GM21576 (cell line): Measurements from ENCODE around the gene KMT2D.

Experiments
- ATAC-seq: cut with Tn5 transposase; IDR thresholded peaks from one replicate; pipeline ENCODE4 v1.9.1; 2021; ENCODE audit warnings: mild to moderate bottlenecking, moderate library complexity; ENCODE audit not compliant: unreplicated experiment

Gene KMT2D, protein sequence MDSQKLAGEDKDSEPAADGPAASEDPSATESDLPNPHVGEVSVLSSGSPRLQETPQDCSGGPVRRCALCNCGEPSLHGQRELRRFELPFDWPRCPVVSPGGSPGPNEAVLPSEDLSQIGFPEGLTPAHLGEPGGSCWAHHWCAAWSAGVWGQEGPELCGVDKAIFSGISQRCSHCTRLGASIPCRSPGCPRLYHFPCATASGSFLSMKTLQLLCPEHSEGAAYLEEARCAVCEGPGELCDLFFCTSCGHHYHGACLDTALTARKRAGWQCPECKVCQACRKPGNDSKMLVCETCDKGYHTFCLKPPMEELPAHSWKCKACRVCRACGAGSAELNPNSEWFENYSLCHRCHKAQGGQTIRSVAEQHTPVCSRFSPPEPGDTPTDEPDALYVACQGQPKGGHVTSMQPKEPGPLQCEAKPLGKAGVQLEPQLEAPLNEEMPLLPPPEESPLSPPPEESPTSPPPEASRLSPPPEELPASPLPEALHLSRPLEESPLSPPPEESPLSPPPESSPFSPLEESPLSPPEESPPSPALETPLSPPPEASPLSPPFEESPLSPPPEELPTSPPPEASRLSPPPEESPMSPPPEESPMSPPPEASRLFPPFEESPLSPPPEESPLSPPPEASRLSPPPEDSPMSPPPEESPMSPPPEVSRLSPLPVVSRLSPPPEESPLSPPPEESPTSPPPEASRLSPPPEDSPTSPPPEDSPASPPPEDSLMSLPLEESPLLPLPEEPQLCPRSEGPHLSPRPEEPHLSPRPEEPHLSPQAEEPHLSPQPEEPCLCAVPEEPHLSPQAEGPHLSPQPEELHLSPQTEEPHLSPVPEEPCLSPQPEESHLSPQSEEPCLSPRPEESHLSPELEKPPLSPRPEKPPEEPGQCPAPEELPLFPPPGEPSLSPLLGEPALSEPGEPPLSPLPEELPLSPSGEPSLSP (N-terminal part only)

DNA sequence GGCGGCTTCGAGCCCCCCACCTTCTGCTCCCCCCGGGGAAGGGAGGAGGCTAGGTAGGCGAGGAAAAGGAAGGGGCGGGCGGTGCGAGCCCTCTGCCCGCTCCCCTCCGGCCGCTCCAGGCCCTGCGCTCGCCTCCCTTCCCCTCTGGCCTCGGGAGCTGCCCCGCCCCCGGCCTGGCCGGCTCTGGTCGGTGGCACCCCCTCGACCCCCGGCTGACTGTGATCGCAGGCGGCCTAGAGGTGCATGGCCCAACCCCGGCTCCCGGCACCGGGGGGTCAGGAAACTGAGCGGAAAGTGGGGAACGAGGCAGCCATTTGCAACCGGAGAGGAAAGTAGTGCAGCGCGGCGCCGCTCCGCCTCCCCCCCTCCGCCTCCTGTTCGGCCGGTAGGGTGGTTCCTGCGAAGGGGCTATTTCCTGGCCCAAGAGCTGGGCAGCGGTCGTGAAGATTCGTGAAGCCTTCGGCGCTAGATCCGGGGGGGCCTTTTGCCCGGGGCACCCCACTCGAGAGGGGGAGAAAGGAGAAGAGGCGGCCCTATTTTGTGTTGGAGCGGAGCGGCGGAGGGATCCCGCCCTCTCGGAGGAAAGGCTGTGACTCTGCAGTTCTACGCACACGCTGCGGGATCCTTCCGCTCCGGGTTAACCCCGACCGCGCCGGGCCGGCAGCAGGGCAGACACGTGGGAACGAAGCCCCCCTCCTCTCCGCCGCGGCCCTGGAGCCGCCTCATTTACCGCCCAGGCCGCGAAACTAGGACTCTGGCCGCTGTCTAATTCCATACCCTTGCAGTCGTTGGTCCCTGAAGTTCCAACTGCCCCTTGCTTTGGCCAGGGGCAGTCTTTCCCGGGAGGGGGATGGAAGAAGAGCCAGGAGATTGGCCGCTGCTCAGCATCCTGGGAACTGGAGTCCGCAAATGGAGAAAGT, at the start of gene KMT2D:
Gene KMT2D, minus strand, starts transcription at position 558 of the 920 bp plus-strand sequence. CDS start 5,470 bp downstream, outside the sequence.
- no peak for ATAC-seq

DNA sequence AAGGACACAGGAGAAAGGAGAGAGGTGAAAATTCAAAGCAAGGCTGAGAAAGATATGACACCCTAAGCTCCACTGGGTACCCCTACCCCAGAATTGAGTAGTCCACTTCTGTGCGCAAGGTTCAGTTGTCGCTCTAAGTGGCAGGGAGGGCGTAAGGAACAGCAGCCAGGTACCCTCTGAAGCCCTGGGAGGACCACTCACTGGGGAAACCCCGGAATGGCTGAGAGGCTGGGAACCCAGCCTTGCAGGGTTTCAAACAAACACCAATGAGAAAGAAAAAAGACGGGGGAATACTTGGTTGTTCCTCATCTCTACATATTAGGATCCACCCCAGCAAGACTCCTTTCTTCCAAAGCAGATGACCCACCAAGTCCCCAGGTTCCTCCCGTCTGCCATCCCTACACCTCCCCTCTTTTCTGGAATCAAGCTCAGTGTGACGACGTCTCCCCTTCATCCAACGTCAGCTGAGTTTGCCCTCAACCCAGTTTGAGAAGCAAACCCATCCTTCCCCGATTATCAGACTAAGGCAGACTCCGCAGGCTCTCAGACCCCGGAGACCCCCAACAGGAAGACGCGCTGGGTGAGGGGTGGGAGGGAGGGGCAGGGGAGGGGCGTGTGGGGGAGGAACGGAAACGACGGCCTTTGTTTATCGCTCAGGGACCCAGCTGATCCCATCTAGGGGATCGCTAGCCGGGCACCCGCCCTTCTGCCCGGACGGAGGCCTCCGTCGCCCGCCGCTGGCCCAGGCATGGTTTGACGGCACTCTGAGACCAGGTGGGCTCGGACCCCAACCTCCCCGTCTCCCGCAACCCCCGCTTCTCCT, 49.3 kb upstream of the KMT2D start:
- ATAC-seq: no peak

DNA sequence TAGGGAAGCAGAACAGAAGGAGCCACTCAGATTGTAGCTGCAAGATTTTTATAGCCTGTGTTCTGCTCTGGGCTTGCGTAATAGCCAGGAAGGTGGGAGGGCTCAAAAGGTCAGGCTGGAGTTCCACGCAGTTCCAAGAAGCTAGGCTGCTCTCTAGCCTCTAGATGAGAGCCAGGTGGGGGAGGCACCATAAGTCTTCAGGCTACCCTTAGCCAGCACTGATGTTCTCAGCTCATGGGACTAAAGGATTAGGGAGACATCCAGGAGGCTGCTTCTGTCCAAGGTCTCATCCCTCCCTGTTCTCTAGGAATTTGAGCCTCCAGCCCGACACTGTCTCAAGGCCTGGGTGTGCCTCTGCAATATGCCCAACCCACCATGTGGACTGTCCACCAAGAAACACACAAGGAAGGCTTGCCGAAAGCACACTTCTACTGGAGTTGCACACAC, 48.4 kb upstream of the KMT2D start:
- no peak for ATAC-seq

DNA sequence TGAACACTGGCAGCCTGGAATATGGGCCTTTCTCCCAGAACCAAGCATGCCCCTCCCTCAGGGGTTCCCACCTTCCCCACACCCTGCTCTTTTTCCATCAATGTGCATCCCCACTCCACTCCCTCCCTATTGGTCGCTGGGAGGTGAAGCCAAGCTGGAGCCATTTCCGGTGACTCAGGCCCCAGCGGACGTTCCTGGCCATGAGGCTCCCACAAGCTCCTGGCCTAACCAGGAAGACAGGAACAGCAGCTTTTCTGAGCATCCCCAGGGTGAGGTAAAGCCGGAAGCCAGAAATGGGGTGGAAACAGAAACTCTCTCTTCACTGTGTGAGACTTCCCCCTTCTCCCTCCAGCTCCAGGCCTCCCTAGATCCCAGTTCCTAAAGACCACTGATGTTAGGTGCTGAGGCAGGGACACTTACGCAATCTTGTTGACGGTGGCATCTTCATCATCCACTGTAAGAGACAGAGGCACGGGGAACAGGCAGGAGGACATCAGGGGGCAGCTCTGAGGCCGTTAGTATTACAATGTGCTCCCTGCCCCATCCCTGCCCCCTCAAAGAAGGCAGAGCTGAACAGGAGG, 45.0 kb upstream of the KMT2D start:
- ATAC-seq: no peak

DNA sequence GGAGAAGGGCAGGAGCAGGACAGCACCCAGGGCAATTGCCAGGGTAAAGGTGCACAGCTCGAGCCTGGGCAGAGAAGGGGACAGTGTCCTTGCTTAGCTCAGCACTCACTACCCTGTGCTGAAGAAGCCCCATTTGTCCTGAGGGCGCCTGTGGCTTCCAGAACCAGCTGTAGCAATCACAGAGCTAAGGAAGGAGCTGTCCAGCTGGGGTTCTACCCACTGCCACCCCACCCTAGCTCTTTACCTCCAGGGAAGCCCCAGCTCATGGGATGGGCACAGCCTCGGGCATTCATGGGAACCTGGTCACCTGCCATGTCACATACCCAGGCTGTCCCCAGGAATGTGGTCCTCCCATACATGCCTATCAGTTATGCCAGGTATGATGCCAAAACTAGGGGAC, 44.2 kb upstream of the KMT2D start:
- ATAC-seq: no peak

DNA sequence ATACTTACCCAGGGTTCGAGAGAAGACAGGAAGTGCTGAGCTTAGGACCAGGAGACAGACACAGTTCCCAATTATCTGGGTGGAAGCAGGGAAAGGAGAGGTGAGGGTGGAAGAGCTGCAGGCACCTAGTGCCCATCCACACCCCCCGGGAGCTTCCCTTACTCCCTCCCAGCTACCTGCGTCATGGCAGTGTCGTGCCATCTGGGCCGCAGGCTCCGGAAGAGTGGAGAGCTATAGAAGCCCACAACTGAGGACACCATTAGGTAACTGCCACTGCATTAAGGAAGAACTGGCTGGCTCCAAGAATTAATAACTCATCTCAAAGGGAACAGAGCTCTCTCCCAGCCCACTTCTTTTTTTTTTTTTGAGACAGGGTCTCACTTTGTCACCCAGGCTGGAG, 39.8 kb upstream of the KMT2D start:
- ATAC-seq: no peak

DNA sequence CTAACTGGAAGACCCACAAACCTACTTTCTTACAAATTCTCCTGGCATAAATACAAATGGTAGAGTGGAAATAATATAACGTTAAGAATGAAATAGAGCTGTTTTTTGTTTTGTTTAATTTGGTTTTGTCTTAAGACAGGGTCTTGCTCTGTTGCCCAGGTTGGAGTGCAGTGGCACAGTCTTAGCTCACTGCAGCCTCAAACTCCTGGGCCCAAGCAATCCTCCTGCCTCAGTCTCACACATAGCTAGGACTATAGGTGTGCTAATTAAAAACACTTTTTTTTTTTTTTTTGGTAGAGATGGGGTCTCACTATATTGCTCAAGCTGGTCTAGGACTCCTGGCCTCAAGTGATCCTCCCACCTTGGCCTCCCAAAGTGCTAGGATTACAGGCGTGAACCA, 38.1 kb upstream of the KMT2D start:
- no peak for ATAC-seq

DNA sequence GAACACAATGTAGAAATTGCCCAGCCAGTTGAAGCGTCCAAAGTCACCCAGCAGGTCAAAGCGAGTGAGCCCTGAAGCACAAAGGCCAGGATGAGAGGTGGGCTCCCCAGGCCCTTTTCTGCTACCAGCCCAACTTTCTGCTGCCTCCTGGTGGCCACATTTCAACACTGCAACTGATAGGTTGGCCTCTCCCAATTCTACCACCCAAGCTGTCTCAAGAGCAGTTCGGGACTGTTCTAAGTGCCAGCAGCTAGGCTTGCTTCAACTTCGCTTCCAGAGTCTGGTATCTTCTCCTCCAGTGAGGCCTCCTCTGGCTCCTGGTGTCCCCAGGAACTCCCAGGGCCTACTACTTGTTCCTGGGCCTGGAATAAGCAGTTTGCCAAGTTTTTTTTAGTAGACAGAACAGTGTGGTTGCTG, 37.4 kb upstream of the KMT2D start:
- ATAC-seq: no peak

DNA sequence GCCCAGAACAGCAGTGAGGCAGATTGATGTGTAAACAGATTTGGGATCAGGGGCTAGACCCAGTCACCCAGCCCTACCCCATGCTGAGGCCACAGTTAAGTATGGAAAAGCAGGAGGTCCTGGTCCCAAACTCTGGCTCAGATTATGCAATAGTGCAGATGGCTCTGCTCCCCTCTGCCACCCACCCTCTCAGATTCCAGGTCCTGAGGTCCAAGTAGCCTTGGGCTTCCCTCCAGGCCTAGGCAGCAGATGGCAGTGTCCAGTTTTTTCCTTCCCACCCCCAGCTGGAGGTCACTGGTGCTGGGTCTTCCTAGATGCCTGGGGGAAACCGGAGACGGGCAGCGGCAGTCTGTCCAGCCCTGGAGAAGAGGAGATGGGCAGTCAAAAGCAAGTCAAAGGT, 36.8 kb upstream of the KMT2D start:
- no peak for ATAC-seq

DNA sequence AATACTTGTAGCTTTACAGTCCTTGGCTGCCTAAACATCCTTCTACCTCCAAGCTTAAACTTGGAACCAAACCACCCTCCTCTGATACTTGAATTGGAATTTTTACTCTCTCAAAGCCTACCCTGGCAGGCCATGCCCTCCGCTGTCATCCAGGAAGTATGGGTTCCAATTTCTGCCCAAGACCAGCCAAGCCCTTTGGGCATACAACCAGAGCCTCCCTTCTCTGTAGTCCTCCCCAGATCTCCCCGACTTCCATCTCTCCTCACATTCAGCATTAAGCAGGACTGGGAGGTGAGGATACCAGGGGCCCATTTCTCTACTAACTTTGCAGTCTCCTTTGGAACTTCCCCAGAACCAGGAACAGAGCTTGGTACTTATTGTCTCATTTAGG, 34.4 kb upstream of the KMT2D start:
- no peak for ATAC-seq

DNA sequence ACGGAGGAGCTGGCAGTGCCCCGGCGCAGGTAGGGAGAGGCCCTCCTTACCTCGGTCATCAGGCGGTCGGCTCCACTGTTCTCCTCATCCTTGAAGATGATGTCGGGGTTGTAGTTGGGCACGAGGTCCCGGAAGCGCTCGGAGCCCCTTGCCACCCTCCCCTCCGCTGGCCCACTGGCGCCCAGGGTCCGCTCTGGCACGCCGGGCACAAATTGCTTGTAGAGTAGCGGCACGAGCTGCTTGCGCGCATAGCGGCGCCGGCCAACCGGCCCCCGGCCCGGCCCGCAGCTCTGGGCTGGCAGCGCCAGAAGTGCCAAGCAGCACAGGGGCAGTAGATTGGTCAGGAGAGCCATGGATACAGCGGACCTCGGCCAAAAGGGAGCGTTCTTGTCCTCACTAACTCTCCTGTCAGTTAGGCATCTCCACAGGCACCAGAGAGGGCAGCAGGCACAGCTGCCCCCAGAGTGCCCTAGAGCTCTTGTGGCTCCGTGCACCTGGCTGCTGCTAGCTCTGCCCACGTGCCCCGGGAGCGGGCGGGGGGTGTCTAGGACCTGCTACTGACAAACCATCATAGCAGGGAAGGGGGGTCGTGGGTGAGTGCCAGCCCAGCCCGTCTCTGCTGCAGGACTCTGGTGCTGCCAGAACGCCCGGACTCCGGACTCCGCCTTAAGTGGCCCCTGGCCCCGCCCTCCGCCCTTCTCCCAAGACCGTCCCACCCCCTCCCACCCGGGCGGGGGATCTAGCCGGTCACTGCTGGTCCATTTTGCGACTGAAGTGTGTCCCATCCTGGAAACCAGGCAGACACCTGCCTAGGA, 33.8 kb upstream of the KMT2D start, which contains the start of gene DHH:
Gene DHH, minus strand, starts transcription at position 642 of the 815 bp plus-strand sequence. Its CDS starts 289 bp downstream, at position 353.
- no peak for ATAC-seq

DNA sequence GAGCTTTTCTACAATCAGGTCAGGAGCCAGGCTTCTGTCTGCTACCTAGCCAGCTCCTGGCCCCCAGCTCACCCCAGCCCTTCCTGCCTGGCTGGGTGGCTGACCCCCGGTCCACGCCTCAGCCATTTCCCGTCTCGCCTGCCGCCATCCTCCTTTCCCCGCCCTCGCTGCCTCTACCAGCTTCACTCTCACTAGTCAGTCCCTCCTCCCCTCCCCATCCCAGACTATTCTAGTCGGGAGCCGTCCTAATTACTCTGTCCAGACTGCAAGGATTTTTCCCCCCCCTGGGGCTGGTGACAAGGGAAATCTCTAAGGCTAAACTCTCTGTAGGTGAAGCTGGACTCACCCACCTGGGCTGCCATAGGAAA, 33.2 kb upstream of the KMT2D start:
- ATAC-seq: no peak

DNA sequence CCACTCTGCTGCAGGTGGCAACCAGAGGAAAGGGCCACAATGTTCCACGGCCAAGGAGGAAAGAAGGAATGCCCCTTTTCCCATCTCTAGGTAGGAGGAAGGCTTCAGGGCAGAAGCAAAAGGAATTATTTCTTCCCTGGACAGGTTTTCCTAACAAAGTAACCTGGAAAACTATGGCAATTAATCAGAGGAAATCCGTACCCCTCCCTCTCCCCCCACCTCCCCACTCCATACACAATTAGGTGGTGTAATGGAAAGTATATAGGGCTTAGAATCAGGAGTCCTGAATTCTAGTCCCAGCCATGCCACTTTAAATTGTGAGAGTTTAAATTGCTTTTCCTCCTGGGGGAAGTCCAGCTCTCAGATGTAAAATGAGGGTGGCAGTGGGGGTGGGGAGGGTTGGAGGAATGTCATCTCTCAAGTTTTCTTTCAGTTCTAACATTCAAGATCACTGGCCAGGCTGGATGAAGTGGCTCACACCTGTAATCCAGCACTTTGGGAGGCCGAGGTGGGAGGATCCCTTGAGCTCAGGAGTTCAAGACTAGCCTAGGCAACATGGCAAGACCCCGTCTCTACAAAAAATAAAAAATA, 32.3 kb upstream of the KMT2D start:
- ATAC-seq: no peak

DNA sequence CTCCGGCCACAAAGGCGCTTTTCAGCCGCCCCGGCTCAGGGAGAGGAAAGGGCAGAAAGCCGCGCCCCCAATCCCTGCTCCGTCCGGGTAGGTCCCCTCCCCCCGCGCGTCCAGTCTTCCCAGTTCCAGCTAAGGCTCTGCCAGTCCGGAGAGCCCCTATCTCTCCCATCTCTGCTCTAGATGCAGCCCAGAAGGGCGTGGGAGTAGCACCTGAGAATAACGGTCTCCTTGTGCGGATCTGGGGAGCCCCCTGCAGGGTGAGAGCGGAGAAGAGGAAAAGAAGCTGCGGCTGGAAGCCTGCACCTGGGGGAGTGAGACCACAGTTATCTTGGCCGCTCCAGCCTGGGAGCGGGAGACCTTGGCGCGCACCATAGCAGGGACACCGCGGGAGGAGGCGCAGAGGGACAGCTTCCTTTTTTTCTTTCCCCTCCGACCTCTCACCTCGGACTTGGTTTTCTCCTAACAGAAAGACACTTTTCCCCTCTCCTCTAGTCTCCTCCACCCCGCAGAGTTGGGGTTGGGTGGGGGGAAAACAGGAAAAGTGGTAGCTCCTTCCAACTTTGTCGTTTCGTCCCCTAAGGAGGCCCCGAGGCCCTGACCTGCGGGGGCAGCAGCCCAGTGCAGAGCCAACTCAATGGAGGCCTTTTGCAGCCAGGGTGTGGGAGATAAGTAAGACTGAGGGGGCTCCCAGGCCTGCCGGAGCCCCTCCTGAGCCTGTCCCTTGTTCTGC, 31.7 kb upstream of the KMT2D start:
- ATAC-seq: no peak

DNA sequence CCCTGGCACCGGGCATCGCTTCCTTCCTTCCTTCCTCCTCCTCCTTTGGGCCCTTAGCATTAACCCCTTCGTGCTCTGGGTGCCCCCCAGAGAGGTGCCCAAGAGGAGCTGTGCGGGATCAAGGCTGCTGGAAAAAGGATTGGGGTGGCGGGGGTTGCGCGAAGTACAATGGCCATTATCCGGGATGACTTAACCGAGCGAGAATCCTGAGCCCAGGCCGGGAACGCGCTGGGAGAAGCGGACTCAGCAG, 31.2 kb upstream of the KMT2D start:
- ATAC-seq: no peak

DNA sequence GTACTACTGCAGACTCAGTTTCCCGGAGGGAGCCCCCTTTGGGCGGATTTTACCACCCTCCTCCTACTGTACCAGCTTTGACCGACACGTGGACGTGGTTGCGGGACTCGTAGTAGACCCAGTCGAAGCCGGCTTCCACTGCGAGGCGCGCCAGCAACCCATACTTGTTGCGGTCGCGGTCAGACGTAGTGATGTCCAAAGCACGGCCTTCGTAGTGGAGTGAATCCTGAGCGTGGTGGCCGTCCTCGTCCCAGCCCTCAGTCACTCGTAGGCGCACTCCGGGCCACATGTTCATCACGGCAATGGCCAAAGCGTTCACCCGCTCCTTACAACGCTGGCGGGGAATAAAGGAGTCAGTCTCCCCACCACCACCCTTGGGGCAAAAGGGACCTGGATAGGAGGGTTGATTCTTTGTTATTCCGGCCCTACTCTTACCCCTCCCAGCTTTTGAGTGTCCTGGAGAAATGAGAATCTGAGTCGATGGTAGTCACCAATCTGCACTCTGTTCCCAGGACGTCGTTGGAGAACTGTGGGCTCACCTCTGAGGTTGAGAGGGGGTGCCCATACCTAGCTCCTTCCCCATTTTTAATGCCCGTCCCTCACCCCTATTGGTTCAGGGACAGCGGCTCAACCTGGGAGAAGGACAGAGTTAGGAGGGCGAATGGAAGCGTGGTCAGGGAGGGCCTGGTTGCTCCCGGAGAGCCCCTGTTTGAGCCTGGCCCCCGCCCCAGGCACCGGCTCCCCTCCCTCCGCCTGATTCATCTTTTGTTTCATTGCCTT, 30.7 kb upstream of the KMT2D start:
- no peak for ATAC-seq
